GM12873 (cell line): ENCODE data around the gene ZNG1A.
A peak's percentile ranks its signal among the peaks of the same experiment; 100 is the strongest.

Experiments
- TF ChIP-seq, protein P1 (sequence below): IDR thresholded peaks from 2 replicates; pipeline ENCODE4 v1.5.1; 2012; ENCODE audit warnings: low read depth, mild to moderate bottlenecking, moderate library complexity, low read length, control low read depth; ENCODE audit not compliant: insufficient read depth; ENCODE audit errors: missing control alignments

The ZNG1A gene

DNA sequence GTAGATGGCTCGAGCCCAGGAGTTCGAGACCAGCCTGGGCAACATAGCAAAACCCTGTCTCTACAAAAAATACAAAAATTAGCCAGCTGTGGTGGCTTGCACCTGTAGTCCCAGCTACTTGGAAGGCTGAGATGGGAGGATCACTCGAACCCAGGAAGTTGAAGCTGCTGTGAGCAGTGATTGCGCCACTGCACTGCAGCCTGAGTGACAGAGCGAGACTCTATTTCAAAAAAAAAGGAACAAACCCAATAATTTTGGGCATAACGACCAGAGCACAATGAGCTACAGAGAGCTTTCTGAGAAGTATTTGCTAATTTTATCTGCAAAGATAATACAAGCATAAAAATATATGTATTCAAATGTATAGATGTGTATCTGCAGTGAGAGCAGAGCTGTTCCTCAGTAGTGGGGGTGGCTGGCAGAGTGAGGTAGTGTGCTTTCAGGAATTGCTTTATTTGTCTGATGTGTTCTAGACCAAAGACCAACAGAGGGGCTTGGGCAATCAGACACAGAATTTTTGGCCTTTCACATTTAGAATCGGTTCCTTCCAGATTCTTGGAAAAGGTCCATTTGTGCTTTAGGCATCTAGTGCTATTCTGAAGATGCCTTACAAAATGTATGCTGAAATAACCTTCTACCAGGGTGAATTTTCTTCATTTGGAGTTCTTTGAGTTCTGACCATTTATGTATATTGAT lies 41.0 kb upstream of the ZNG1A start:
- TF ChIP-seq, protein P1, sequence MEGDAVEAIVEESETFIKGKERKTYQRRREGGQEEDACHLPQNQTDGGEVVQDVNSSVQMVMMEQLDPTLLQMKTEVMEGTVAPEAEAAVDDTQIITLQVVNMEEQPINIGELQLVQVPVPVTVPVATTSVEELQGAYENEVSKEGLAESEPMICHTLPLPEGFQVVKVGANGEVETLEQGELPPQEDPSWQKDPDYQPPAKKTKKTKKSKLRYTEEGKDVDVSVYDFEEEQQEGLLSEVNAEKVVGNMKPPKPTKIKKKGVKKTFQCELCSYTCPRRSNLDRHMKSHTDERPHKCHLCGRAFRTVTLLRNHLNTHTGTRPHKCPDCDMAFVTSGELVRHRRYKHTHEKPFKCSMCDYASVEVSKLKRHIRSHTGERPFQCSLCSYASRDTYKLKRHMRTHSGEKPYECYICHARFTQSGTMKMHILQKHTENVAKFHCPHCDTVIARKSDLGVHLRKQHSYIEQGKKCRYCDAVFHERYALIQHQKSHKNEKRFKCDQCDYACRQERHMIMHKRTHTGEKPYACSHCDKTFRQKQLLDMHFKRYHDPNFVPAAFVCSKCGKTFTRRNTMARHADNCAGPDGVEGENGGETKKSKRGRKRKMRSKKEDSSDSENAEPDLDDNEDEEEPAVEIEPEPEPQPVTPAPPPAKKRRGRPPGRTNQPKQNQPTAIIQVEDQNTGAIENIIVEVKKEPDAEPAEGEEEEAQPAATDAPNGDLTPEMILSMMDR = no peak

DNA sequence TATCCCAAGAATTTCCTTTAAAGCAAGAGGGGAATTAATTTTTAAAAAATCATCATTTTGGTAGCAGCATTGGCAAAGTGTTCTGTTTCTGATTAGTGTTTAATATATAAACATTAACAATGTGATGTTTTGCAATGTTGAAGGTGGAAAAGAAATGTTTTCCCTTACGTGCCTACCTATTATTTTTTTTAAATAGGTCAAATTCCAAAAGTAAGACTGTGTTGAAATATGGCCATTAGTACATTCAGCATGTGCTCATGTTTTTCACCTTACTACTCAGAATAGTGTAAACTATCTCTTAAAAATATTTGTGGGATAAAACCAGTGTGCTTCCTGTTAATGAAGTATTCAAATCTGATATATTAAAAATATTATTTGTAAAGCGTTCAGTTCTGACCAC lies 39.1 kb upstream of the ZNG1A start:
- TF ChIP-seq, protein P1 = no peak

DNA sequence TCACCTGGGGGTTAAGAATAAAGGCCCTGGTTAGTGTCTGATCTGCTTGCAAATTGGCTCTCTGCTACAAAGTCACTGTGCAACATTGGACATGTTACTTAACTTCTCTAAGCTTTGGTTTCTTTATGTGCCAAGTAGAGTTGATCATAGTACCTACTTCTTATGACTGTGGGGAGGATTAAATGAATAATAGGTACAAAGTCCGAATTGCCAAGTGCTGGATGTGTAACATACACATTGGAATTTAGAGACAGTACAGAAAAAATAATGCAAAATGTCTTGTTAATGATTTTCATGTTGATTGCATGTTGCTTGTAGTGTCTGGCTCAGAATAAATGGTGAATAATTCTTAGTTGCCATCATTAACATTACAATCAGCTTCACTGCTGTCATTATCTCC lies 38.0 kb upstream of the ZNG1A start:
- TF ChIP-seq, protein P1 = no peak

DNA sequence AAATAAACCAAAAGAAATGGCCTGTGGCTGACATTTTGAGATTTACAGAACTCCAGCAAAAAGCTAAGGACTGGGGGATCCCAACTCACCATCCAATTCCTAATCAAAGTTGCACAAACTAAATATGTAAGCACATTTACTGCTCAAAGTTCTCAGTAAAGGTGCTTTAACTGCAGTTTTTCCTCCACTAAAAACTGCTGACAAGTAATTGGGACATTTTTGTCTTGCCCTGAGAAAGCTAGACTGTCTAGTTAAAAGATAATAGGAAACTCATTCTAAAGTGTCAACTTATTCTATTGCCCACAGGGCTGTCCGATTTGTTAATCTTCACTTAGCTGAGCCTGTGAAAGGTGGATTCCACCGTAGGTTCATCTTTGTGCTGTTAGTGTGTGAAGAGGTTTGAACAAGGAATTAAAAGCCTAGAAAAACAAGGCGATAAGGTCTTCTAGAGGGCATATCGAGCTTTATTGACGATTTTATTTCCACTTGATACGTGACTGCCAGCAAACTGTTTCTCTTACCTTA lies 36.8 kb upstream of the ZNG1A start:
- TF ChIP-seq, protein P1 = no peak

DNA sequence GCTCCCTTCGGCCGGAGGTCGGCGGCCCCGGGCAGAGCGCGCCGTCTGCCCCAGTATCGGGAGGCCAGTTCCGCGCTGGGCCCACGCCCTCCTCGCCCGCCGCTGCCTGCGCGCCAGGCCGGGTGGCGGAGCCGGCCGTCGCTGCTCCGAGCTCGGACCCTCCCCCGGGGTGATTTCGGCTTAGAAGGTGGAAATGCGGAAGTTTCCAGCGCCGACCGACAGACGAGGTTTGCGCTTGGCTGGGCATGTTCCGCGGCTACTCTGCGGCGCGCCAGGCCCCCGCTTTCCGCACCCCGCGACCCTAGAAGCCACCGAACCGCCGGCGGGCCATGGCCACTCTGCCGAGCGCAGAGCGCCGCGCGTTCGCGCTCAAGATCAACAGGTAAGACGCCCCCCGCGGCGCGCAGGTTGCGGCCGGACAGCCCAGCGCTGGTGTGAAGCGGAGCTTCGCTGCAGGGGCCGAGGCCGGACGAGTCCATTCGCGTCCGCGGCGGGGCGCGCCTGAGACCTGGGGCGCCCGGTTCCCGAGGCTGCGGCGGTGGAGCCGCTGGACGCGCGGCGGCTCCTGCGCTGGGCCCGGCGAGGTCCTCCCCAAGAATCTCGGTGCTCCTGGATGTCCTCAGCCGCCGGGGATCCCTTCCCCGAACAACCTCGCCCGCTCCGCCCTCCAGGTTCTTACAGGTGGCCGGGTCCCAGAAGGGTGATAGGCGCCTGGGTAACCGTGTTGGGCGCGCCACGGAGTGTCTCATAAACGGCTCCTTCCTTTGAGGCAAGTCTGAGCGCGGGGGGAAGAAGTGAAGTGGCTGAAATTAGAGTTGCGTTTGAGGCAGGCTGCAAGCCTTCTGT lies 36.0 kb upstream of the ZNG1A start, which contains the start of gene DOCK8:
DOCK8 (plus strand) TSS at position 218 of the 846 bp plus-strand sequence; CDS start at position 330, 112 bp downstream.
- TF ChIP-seq, protein P1 = peak; percentile 67

DNA sequence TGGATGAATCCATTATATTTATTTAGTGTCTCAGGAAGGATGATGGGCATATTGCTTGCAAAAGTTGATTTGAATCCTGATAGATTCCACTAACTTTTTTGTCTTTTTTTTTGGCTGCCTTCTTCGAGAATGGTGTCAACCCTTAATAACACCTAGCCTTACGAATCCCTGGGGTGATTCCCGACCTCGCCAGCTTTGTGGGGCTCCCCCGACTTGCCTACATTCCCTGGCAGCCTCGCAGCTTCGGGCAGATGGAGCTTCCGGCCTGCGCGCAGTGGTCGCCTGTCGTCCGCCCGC lies 35.4 kb upstream of the ZNG1A start:
- TF ChIP-seq, protein P1 = no peak

DNA sequence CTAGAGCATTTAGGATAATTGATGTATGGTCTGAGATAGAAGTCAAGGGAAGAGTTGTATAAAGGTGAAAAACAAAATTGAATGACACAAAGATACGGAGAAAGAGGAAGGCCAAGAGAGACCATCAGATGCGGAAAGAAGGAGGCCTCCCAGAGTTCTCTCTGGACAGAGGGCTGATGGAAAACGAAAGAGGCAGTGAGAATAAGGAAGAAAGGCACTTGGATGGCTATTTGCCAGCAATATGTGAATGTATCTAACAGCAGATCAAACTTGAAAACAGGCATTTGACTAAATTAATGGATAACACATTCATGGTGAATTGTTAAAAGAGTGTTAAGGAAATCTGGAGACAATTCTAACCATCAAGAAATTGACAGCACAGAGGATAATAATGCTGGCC lies 33.4 kb upstream of the ZNG1A start:
- TF ChIP-seq, protein P1 = no peak
